HepG2 (cell line): Measurements from ENCODE around the gene KIAA0319L. TPM values are rescaled to one million over a fixed set of nuclear protein-coding genes. Genes with fewer than 3 reads are reported as not detected.

ENCODE experiments used
- KAT2B ChIP-seq: fragments of 150-350 bp; IDR thresholded peaks from 2 replicates; pipeline ENCODE4 v1.6.1; 2014; ENCODE audit warnings: low read depth, low read length, borderline replicate concordance
- PAF1 ChIP-seq: IDR thresholded peaks from 2 replicates; pipeline ENCODE4 v1.6.1; 2016; ENCODE audit warnings: missing genetic modification reagents, missing compliant biosample characterization
- TBX3 ChIP-seq: fragments of 450-650 bp; IDR thresholded peaks from 2 replicates; pipeline ENCODE4 v1.6.1; 2017; ENCODE audit warnings: antibody characterized with exemption, mild to moderate bottlenecking, inconsistent platforms, borderline replicate concordance
- U2AF2 ChIP-seq: fragments of 200-400 bp; formaldehyde crosslinking; IDR thresholded peaks from 2 replicates; pipeline ENCODE4 v1.6.1; 2017; ENCODE audit warnings: low read depth, mild to moderate bottlenecking, low read length
- ZNF260 ChIP-seq: sonication (generic); formaldehyde crosslinking; IDR thresholded peaks from 2 replicates; pipeline ENCODE4 v1.4.0; 2020; ENCODE audit warnings: missing genetic modification reagents, low read depth, mild to moderate bottlenecking, borderline replicate concordance
- ZNF460 ChIP-seq: sonication (generic); formaldehyde crosslinking; IDR thresholded peaks from 2 replicates; pipeline ENCODE4 v1.5.1; 2020; ENCODE audit warnings: missing genetic modification reagents, mild to moderate bottlenecking, borderline replicate concordance
- polyA plus RNA-seq, 8 experiments: library from polyadenylated mRNA; depleted of rRNA in 3 of 8; stranded (reverse) in 7 of 8; unstranded in 1 of 8; fragments of >200 nt; fragmentation: Illumina TruSeq in 4 of 8; extraction: Trizol in 4 of 8; gene quantifications; 2 replicates each; pipeline versions ENCODE4 v1.2.1 to v1.2.3, GENCODE V29; 2011 to 2016; ENCODE audit warnings: low read depth in 4 of 8, missing spikeins in 1 of 8, mixed read lengths in 1 of 8; ENCODE audit not compliant: insufficient read depth in 1 of 8
- total RNA-seq, 5 experiments: library from RNA; depleted of rRNA; stranded (reverse); fragments of >200 nt; fragmentation: Illumina TruSeq; extraction: Trizol; gene quantifications; 2 replicates each; pipeline ENCODE4 v1.2.3, GENCODE V29; 2016; ENCODE audit warnings: low read depth in 1 of 5
- TF ChIP-seq, protein P1 (sequence below): sonication (generic); formaldehyde crosslinking; IDR thresholded peaks from 2 replicates; pipeline ENCODE4 v1.4.0; 2020; ENCODE audit warnings: missing genetic modification reagents
- TF ChIP-seq, protein P2 (sequence below): sonication (generic); formaldehyde crosslinking; IDR thresholded peaks from 2 replicates; pipeline ENCODE4 v1.9.0; 2021; ENCODE audit warnings: missing genetic modification reagents, mild to moderate bottlenecking, borderline replicate concordance
- TF ChIP-seq, protein P3 (sequence below): sonication (generic); formaldehyde crosslinking; IDR thresholded peaks from 2 replicates; pipeline ENCODE4 v1.4.0; 2020; ENCODE audit warnings: mild to moderate bottlenecking, missing genetic modification reagents

The KIAA0319L gene
- total and polyA plus RNA-seq, 2 of the 13 experiments (the other 11 are each of a cell fraction or from before 2014, with no cell fraction given) = 33.4 to 82.6 TPM

DNA sequence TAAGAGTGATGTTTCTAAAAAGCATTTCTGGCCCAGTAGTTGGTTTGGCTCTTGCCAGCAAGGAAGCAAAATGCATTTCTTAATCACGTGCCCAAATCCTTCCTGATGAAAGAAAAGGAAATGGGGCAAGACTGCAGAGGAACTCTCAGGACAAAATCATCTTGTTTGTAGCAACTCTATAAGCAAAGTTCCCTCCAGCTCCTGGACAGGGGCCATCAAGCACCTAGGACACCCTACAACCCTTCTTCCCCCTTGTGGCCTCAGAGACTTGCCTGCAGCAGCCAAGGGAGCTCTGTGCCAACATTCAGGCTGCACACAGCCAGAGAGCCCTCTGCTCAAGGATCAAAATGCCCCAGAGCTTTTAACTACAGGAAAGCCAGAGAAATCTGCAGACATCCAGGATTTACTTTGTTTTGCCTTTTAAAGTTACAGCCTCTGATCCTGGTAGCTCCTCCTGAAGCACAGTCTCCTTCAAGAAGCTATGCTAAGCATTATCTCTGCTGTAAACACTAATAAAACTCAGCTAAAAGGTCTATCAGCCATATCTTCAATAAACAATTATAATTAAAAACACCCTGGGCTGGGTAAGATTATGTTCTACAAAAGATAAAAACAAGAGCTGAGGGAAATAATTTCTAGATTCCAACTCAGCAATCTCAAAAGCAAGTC lies 105.0 kb downstream of the KIAA0319L start (continued):
- TF ChIP-seq, protein P1, sequence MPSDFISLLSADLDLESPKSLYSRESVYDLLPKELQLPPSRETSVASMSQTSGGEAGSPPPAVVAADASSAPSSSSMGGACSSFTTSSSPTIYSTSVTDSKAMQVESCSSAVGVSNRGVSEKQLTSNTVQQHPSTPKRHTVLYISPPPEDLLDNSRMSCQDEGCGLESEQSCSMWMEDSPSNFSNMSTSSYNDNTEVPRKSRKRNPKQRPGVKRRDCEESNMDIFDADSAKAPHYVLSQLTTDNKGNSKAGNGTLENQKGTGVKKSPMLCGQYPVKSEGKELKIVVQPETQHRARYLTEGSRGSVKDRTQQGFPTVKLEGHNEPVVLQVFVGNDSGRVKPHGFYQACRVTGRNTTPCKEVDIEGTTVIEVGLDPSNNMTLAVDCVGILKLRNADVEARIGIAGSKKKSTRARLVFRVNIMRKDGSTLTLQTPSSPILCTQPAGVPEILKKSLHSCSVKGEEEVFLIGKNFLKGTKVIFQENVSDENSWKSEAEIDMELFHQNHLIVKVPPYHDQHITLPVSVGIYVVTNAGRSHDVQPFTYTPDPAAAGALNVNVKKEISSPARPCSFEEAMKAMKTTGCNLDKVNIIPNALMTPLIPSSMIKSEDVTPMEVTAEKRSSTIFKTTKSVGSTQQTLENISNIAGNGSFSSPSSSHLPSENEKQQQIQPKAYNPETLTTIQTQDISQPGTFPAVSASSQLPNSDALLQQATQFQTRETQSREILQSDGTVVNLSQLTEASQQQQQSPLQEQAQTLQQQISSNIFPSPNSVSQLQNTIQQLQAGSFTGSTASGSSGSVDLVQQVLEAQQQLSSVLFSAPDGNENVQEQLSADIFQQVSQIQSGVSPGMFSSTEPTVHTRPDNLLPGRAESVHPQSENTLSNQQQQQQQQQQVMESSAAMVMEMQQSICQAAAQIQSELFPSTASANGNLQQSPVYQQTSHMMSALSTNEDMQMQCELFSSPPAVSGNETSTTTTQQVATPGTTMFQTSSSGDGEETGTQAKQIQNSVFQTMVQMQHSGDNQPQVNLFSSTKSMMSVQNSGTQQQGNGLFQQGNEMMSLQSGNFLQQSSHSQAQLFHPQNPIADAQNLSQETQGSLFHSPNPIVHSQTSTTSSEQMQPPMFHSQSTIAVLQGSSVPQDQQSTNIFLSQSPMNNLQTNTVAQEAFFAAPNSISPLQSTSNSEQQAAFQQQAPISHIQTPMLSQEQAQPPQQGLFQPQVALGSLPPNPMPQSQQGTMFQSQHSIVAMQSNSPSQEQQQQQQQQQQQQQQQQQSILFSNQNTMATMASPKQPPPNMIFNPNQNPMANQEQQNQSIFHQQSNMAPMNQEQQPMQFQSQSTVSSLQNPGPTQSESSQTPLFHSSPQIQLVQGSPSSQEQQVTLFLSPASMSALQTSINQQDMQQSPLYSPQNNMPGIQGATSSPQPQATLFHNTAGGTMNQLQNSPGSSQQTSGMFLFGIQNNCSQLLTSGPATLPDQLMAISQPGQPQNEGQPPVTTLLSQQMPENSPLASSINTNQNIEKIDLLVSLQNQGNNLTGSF (CRISPR knock-in tag) = no peak
- no peak for TF ChIP-seq ZNF460 (CRISPR knock-in tag)
- no peak for TF ChIP-seq U2AF2
- TF ChIP-seq TBX3 = no peak
- no peak for TF ChIP-seq PAF1 (CRISPR knock-in tag)
- no peak for TF ChIP-seq KAT2B
- TF ChIP-seq, protein P2, sequence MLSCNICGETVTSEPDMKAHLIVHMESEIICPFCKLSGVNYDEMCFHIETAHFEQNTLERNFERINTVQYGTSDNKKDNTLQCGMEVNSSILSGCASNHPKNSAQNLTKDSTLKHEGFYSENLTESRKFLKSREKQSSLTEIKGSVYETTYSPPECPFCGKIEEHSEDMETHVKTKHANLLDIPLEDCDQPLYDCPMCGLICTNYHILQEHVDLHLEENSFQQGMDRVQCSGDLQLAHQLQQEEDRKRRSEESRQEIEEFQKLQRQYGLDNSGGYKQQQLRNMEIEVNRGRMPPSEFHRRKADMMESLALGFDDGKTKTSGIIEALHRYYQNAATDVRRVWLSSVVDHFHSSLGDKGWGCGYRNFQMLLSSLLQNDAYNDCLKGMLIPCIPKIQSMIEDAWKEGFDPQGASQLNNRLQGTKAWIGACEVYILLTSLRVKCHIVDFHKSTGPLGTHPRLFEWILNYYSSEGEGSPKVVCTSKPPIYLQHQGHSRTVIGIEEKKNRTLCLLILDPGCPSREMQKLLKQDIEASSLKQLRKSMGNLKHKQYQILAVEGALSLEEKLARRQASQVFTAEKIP (CRISPR knock-in tag) = no peak
- no peak for TF ChIP-seq ZNF260 (CRISPR knock-in tag)
- TF ChIP-seq, protein P3, sequence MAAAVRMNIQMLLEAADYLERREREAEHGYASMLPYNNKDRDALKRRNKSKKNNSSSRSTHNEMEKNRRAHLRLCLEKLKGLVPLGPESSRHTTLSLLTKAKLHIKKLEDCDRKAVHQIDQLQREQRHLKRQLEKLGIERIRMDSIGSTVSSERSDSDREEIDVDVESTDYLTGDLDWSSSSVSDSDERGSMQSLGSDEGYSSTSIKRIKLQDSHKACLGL (CRISPR knock-in tag) = no peak
